CD8-positive, alpha-beta memory T cell (primary cell): ENCODE results near the gene MARCHF2. TPM values are rescaled to one million over a fixed set of nuclear protein-coding genes. Genes with fewer than 3 reads are reported as not detected.

Source experiments
- CTCF ChIA-PET: fragments of 350-600 bp; sonication (Branson Sonifier 250); formaldehyde crosslinking; loops from one replicate; lab custom pipeline; 2021; ENCODE audit warnings: antibody characterized with exemption; lab: Charles Lee
- POLR2A ChIA-PET: fragments of 350-600 bp; sonication (Branson Sonifier 250); formaldehyde crosslinking; loops from one replicate; lab custom pipeline; 2021; ENCODE audit warnings: antibody characterized with exemption; lab: Charles Lee
- DNase-seq, 5 donors: peaks; one replicate each; pipeline versions ENCODE4 v3.0.0 to v3.0.0-alpha.2; 2020 to 2022; ENCODE audit warnings: mixed read lengths in 1 of 5
- H3K27ac ChIP-seq: one replicate; pipeline ENCODE4 v1.7.0; 2013; ENCODE audit warnings: low read depth, mild to moderate bottlenecking, low read length, moderate library complexity
- H3K27me3 ChIP-seq: 2 replicates; pipeline ENCODE4 v1.7.0; 2013; ENCODE audit warnings: low read length, mild to moderate bottlenecking; ENCODE audit not compliant: insufficient read depth, poor library complexity, severe bottlenecking
- H3K36me3 ChIP-seq: 2 replicates; pipeline ENCODE4 v1.7.0; 2013; ENCODE audit warnings: mild to moderate bottlenecking, low read length, moderate library complexity; ENCODE audit not compliant: insufficient read depth
- H3K4me1 ChIP-seq: 2 replicates; pipeline ENCODE4 v1.7.0; 2013; ENCODE audit warnings: mild to moderate bottlenecking, low read length, moderate library complexity; ENCODE audit not compliant: insufficient read depth
- H3K4me3 ChIP-seq: 2 replicates; pipeline ENCODE4 v1.7.0; 2013; ENCODE audit warnings: mild to moderate bottlenecking, low read length
- H3K9me3 ChIP-seq: 2 replicates; pipeline ENCODE4 v1.7.0; 2013; ENCODE audit warnings: mild to moderate bottlenecking, low read length
- H3K27ac Mint-ChIP-seq, 8 donors: one replicate each; pipeline ENCODE4 v1.8.0; 2020 to 2021; ENCODE audit warnings: mixed read lengths in 8 of 8, mild to moderate bottlenecking in 6 of 8, inconsistent platforms in 3 of 8, moderate library complexity in 3 of 8
- H3K27me3 Mint-ChIP-seq, 2 donors: one replicate each; pipeline ENCODE4 v1.8.0; 2020 to 2021; ENCODE audit warnings: mixed read lengths in 2 of 2, mild to moderate bottlenecking in 1 of 2, moderate library complexity in 1 of 2
- H3K36me3 Mint-ChIP-seq, 3 donors: one replicate each; pipeline ENCODE4 v1.8.0; 2020 to 2021; ENCODE audit warnings: mixed read lengths in 3 of 3, inconsistent platforms in 1 of 3, mild to moderate bottlenecking in 1 of 3
- H3K4me1 Mint-ChIP-seq, 3 donors: one replicate each; pipeline ENCODE4 v1.8.0; 2020 to 2021; ENCODE audit warnings: mixed read lengths in 3 of 3, inconsistent platforms in 1 of 3, mild to moderate bottlenecking in 1 of 3
- H3K4me3 Mint-ChIP-seq, 7 donors: one replicate each; pipeline ENCODE4 v1.8.0; 2020 to 2021; ENCODE audit warnings: mixed read lengths in 7 of 7, mild to moderate bottlenecking in 6 of 7, moderate library complexity in 4 of 7, inconsistent platforms in 2 of 7
- H3K9me3 Mint-ChIP-seq, 5 donors: one replicate each; pipeline ENCODE4 v1.8.0; 2020 to 2022; ENCODE audit warnings: mixed read lengths in 5 of 5, mild to moderate bottlenecking in 3 of 5, moderate library complexity in 2 of 5, inconsistent platforms in 1 of 5
- polyA plus RNA-seq: library from polyadenylated mRNA; unstranded; fragments of 300-500 nt; fragmentation: Illumina TruSeq; gene quantifications from one replicate; pipeline ENCODE4 v1.2.3, GENCODE V29; 2021
- total RNA-seq, 2 experiments: library from RNA; stranded (reverse); gene quantifications; one replicate each; pipeline ENCODE4 v1.2.3, GENCODE V29; 2021

MARCHF2 gene
- total and polyA plus RNA-seq, 3 experiments from 2014 or later, result 13.1 to 51.0 (median 14.1) TPM

DNA sequence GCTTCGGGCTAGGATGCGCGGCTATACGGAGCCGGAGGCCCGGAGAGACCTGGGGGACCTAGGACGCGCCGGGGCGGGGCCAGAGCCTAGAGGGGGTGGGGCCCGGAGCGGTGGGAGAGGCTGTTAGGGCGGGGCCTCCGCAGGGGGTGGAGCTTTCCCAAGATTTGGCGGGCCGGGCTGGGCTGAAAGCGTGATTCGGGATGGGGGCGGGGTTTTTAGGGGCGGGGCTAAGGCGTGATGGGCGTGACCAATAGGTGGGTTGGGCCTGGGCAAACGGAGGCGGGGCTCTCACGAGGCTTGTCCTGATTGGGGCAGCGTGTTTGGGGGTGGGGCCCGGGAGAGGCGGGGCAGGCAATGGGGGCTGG lies 22.5 kb upstream of the MARCHF2 start:
- ChIA-PET POLR2A (interaction anchor here (0.5 to 1.5 kb wide), 3 partner anchors 23 to 483 kb away, joined by 3 to 4 read pairs (median 3); partner anchors contain the start of gene MARCHF2), CTCF (interaction anchor here (0.5 to 1.7 kb wide), 3 partner anchors 23 to 583 kb away, joined by 3 to 6 read pairs (median 6); partner anchors contain the start of gene MARCHF2)
- peak overlapping the region; percentile 79 for H3K4me3 ChIP-seq
- DNase-seq, result peak; percentile 85 to 90 (median 87)
- H3K27me3 ChIP-seq, result no peaks in the 10 kb centered on the region
- no peaks in the 10 kb centered on the region for H3K9me3 Mint-ChIP-seq
- no peaks in the 10 kb centered on the region for H3K27me3 Mint-ChIP-seq
- H3K4me3 Mint-ChIP-seq, result peak overlapping the region; percentile 88 to 97 (median 91)
- no peaks in the 10 kb centered on the region for H3K36me3 ChIP-seq
- H3K36me3 Mint-ChIP-seq, result peaks cover 0 to 13% (median 0%) of the 10 kb centered on the region in 3 donors
- H3K27ac ChIP-seq, result peak overlapping the region; percentile 95
- peaks cover 14% of the 10 kb centered on the region for H3K4me1 ChIP-seq
- peaks cover 22 to 52% (median 27%) of the 10 kb centered on the region in 3 donors for H3K4me1 Mint-ChIP-seq
- peak overlapping the region; percentile 76 to 98 (median 90) for H3K27ac Mint-ChIP-seq
- no peaks in the 10 kb centered on the region for H3K9me3 ChIP-seq

- Histone ChIP-seq H3K36me3 (no peaks in the 10 kb centered on the region), H3K9me3 (no peaks in the 10 kb centered on the region), H3K27me3 (no peaks in the 10 kb centered on the region), H3K27ac (peak overlapping the region; percentile 95), H3K4me1 (peaks cover 14% of the 10 kb centered on the region), H3K4me3 (peak overlapping the region; percentile 37)
- H3K4me3 Mint-ChIP-seq, result peak overlapping the region; percentile 88 to 97 (median 91)
- peaks cover 0 to 17% (median 0%) of the 10 kb centered on the region in 3 donors for H3K36me3 Mint-ChIP-seq
- H3K27ac Mint-ChIP-seq, result peak overlapping the region; percentile 60 to 98 (median 90)
- no peak for DNase-seq
- no peaks in the 10 kb centered on the region for H3K9me3 Mint-ChIP-seq
- ChIA-PET POLR2A (no interaction called here), CTCF (interaction anchor here (1.1 to 1.3 kb wide), 3 partner anchors 25 to 189 kb away, joined by 3 to 5 read pairs (median 3); no protein-coding TSS in a partner anchor)
- H3K4me1 Mint-ChIP-seq, result peaks cover 29 to 59% (median 33%) of the 10 kb centered on the region in 3 donors
- no peaks in the 10 kb centered on the region for H3K27me3 Mint-ChIP-seq
Observed at GRCh38 chr19:8391198-8392016, 21.7 kb upstream of the MARCHF2 start.

DNA sequence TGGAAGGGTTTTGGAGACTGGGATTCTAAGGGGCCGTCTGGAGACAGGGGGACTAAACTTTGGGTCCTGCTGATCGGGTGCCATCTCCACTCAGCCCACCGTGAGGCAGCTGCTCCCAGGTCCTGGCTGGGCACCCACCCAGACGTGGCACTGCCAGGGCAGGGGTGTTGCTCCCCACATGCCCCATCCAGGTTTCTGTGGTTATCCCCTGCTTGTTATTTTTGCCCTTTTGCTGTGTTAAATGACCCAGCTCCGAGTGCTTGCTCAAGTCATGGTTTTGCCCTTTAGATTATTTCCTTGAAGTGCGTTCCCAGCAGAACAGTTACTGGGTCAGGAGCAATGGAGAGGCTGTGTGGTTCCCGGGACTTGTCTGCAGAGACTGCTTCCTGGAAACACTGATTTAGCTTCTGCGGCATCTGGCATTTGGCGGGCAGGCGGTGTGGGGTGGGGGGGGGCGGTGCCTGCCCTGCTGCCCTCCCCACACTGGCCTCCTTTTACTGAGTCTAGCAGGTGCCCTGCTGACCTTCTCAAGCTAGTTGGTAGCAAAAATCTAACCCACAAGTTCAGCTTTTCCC lies 21.0 kb upstream of the MARCHF2 start:
- POLR2A ChIA-PET, result no interaction called here
- Mint-ChIP-seq H3K9me3 (no peaks in the 10 kb centered on the region), H3K27ac (peak overlapping the region in 7 of 8 donors; percentile 43 to 89 (median 73)), H3K4me3 (peak overlapping the region in 6 of 7 donors; percentile 28 to 97 (median 73)), H3K4me1 (peaks cover 35 to 66% (median 40%) of the 10 kb centered on the region in 3 donors), H3K27me3 (no peaks in the 10 kb centered on the region), H3K36me3 (peaks cover 0 to 21% (median 0%) of the 10 kb centered on the region in 3 donors)
- no peaks in the 10 kb centered on the region for H3K9me3 ChIP-seq
- no peaks in the 10 kb centered on the region for H3K27me3 ChIP-seq
- no peak overlapping the region for H3K4me3 ChIP-seq
- no peak for DNase-seq
- CTCF ChIA-PET, result interaction anchor here (0.7 to 1.3 kb wide), 6 partner anchors 21 to 1722 kb away, joined by 3 to 5 read pairs (median 3); partner anchors contain the start of genes MARCHF2 and TNFSF14
- no peaks in the 10 kb centered on the region for H3K36me3 ChIP-seq
- peaks cover 19% of the 10 kb centered on the region for H3K4me1 ChIP-seq
- H3K27ac ChIP-seq, result no peak overlapping the region

GRCh38 chr19:8393192-8393870 lies 19.8 kb upstream of the MARCHF2 start:
- Histone ChIP-seq H3K27me3 (no peaks in the 10 kb centered on the region), H3K4me1 (peaks cover 23% of the 10 kb centered on the region), H3K9me3 (no peaks in the 10 kb centered on the region), H3K36me3 (no peaks in the 10 kb centered on the region), H3K27ac (no peak overlapping the region), H3K4me3 (no peak overlapping the region)
- H3K27me3 Mint-ChIP-seq, result no peaks in the 10 kb centered on the region
- POLR2A ChIA-PET, result no interaction called here
- CTCF ChIA-PET, result interaction anchor here (1.0 to 1.2 kb wide), 4 partner anchors 20 to 178 kb away, joined by 3 read pairs; partner anchors contain the start of gene MARCHF2
- peak overlapping the region in 3 of 8 donors; percentile 16 to 68 (median 38) for H3K27ac Mint-ChIP-seq
- H3K9me3 Mint-ChIP-seq, result no peaks in the 10 kb centered on the region
- peaks cover 0 to 25% (median 0%) of the 10 kb centered on the region in 3 donors for H3K36me3 Mint-ChIP-seq
- DNase-seq, result no peak
- peak overlapping the region in 2 of 7 donors; percentile 29 to 79 for H3K4me3 Mint-ChIP-seq
- peaks cover 39 to 76% (median 44%) of the 10 kb centered on the region in 3 donors for H3K4me1 Mint-ChIP-seq

DNA sequence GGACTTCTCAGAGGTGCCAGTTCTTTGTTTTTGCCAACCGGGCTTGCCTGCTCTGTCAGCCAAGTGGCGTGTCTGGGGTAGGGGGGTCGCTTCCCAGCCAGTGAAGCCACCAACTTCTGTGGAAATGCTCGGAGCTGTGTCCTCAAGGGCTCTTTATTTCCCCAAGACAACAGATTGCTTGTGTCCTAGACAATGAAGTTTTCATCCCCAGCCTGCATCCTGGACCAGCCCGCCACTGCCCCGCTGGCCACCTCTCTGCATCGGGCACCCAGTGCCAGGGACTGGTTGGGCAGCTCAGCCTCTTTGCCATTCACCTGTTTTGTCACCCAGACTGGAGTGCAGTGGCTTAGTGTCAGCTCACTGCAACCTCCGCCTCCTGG lies 19.2 kb upstream of the MARCHF2 start:
- Histone ChIP-seq H3K4me3 (no peak overlapping the region), H3K27ac (no peak overlapping the region), H3K4me1 (peaks cover 23% of the 10 kb centered on the region), H3K27me3 (no peaks in the 10 kb centered on the region), H3K36me3 (no peaks in the 10 kb centered on the region), H3K9me3 (no peaks in the 10 kb centered on the region)
- ChIA-PET CTCF (interaction anchor here (1.0 kb wide), 1 partner anchor 40 kb away, joined by 3 read pairs; no protein-coding TSS in a partner anchor), POLR2A (no interaction called here)
- H3K36me3 Mint-ChIP-seq, result peaks cover 0 to 25% (median 0%) of the 10 kb centered on the region in 3 donors
- H3K27me3 Mint-ChIP-seq, result no peaks in the 10 kb centered on the region
- peak overlapping the region in 4 of 8 donors; percentile 15 to 80 (median 60) for H3K27ac Mint-ChIP-seq
- H3K4me3 Mint-ChIP-seq, result peak overlapping the region in 1 of 7 donors; percentile 57
- no peak for DNase-seq
- peaks cover 39 to 79% (median 44%) of the 10 kb centered on the region in 3 donors for H3K4me1 Mint-ChIP-seq
- H3K9me3 Mint-ChIP-seq, result no peaks in the 10 kb centered on the region

DNA sequence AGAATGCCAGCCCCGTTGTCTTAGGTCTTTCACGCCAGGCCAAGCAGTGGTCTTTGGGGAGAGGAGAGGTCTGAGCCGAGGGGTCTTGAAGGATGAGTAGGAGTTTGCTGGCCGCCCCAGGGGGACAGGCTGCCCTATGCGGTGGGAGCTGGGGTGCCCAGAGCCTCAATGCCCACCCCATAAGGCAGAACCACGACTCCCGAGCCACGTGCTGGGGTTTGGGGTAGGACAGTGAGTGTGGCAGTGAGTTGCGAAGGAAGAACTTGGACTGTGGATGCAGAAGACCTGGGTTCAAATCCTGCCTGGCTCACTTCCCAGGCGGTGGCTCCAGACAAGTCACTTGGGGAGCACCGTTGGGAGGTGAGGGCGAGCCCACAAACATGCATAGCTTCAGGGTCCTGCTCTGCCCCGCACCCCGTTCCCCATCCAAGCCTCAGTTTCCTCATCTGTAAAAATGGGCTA lies 17.5 kb upstream of the MARCHF2 start:
- ChIA-PET CTCF (no interaction called here), POLR2A (interaction anchor here (0.5 kb wide), 1 partner anchor 46 kb away, joined by 4 read pairs; no protein-coding TSS in a partner anchor)
- no peak overlapping the region for H3K27ac ChIP-seq
- H3K4me3 ChIP-seq, result no peak overlapping the region
- H3K4me3 Mint-ChIP-seq, result no peak overlapping the region
- peak overlapping the region in 1 of 8 donors; percentile 27 for H3K27ac Mint-ChIP-seq
- no peaks in the 10 kb centered on the region for H3K9me3 Mint-ChIP-seq
- no peaks in the 10 kb centered on the region for H3K27me3 Mint-ChIP-seq
- no peak for DNase-seq
- peaks cover 34 to 70% (median 44%) of the 10 kb centered on the region in 3 donors for H3K4me1 Mint-ChIP-seq
- no peaks in the 10 kb centered on the region for H3K36me3 ChIP-seq
- H3K4me1 ChIP-seq, result peaks cover 23% of the 10 kb centered on the region
- peaks cover 0 to 34% (median 0%) of the 10 kb centered on the region in 3 donors for H3K36me3 Mint-ChIP-seq
- no peaks in the 10 kb centered on the region for H3K9me3 ChIP-seq
- H3K27me3 ChIP-seq, result no peaks in the 10 kb centered on the region

- no peaks in the 10 kb centered on the region for H3K27me3 Mint-ChIP-seq
- H3K4me3 Mint-ChIP-seq, result no peak overlapping the region
- peak overlapping the region in 3 of 8 donors; percentile 50 to 76 (median 72) for H3K27ac Mint-ChIP-seq
- ChIA-PET CTCF (no interaction called here), POLR2A (interaction anchor here (0.5 kb wide), 1 partner anchor 46 kb away, joined by 4 read pairs; no protein-coding TSS in a partner anchor)
- peaks cover 0 to 35% (median 0%) of the 10 kb centered on the region in 3 donors for H3K36me3 Mint-ChIP-seq
- Histone ChIP-seq H3K36me3 (no peaks in the 10 kb centered on the region), H3K27ac (no peak overlapping the region), H3K4me3 (no peak overlapping the region), H3K9me3 (no peaks in the 10 kb centered on the region), H3K27me3 (no peaks in the 10 kb centered on the region), H3K4me1 (peaks cover 18% of the 10 kb centered on the region)
- peaks cover 29 to 65% (median 39%) of the 10 kb centered on the region in 3 donors for H3K4me1 Mint-ChIP-seq
- no peak for DNase-seq
- H3K9me3 Mint-ChIP-seq, result no peaks in the 10 kb centered on the region
Observed at GRCh38 chr19:8396185-8396562, 16.9 kb upstream of the MARCHF2 start.
